H1 (cell line): ENCODE data around the gene RASGEF1B. TPM values are rescaled to one million over a fixed set of nuclear protein-coding genes. Genes with fewer than 3 reads are reported as not detected.

Experiments used
- CTCF ChIA-PET: fragments of 300-600 bp; sonication (Branson Sonifier 250); formaldehyde crosslinking; loops from one replicate; lab custom pipeline; 2021; ENCODE audit not compliant: partially characterized antibody; lab: Charles Lee
- POLR2A ChIA-PET: fragments of 300-600 bp; sonication (Branson Sonifier 250); formaldehyde crosslinking; loops from one replicate; lab custom pipeline; 2021; ENCODE audit warnings: inconsistent platforms; ENCODE audit not compliant: partially characterized antibody; lab: Charles Lee
- DNase-seq, 2 experiments: peaks; one replicate each; pipeline versions ENCODE4 v3.0.0 to v3.0.0-alpha.2; 2010 to 2022; ENCODE audit warnings: low spot score in 2 of 2, low read depth in 1 of 2, mixed read lengths in 1 of 2
- FAIRE-seq: peaks from 2 replicates; lab custom pipeline; 2011; peaks lifted over from hg19 to GRCh38; lab: Jason Lieb, UNC
- H2AFZ ChIP-seq: 2 replicates; pipeline ENCODE4 v1.8.1; 2012; ENCODE audit warnings: low read length, inconsistent platforms
- H2AK5ac ChIP-seq: 2 replicates; pipeline ENCODE4 v1.6.1; 2013; ENCODE audit warnings: low read depth, low read length
- H2BK120ac ChIP-seq: replicated peaks from 2 replicates; pipeline ENCODE3; 2013; ENCODE audit warnings: low read depth, low read length, inconsistent platforms
- H2BK12ac ChIP-seq: 2 replicates; pipeline ENCODE4 v1.6.1; 2013; ENCODE audit warnings: low read depth, low read length
- H2BK15ac ChIP-seq: 2 replicates; pipeline ENCODE4 v1.6.1; 2013; ENCODE audit warnings: low read length
- H2BK20ac ChIP-seq: 2 replicates; pipeline ENCODE4 v1.6.1; 2013; ENCODE audit warnings: low read length
- H2BK5ac ChIP-seq: 2 replicates; pipeline ENCODE4 v1.6.1; 2013; ENCODE audit warnings: low read depth, low read length
- H3K14ac ChIP-seq: 2 replicates; pipeline ENCODE4 v1.6.1; 2013; ENCODE audit warnings: inconsistent platforms; ENCODE audit not compliant: insufficient read length
- H3K18ac ChIP-seq: 2 replicates; pipeline ENCODE4 v1.6.1; 2013; ENCODE audit warnings: low read length; ENCODE audit errors: extremely low read depth
- H3K23ac ChIP-seq: 2 replicates; pipeline ENCODE4 v1.6.1; 2013; ENCODE audit warnings: inconsistent platforms; ENCODE audit not compliant: insufficient read length
- H3K23me2 ChIP-seq: 2 replicates; pipeline ENCODE4 v1.6.1; 2013; ENCODE audit warnings: low read depth, low read length
- H3K27ac ChIP-seq: 2 replicates; pipeline ENCODE4 v1.6.1; 2011; ENCODE audit warnings: low read depth, low read length, inconsistent platforms
- H3K27me3 ChIP-seq, 4 experiments: replicated peaks in 1 of 4; 1 replicate in 1 of 4; 2 replicates in 3 of 4; pipeline versions ENCODE4 v1.6.1 to v1.8.1; 2011 to 2013; ENCODE audit warnings: low read length in 3 of 4, mild to moderate bottlenecking in 3 of 4, inconsistent platforms in 2 of 4, mixed read lengths in 2 of 4, moderate library complexity in 1 of 4; ENCODE audit not compliant: control insufficient read depth in 3 of 4, insufficient read depth in 3 of 4; ENCODE audit errors: extremely low read depth in 1 of 4
- H3K36me3 ChIP-seq, 4 experiments: 2 replicates each; pipeline versions ENCODE4 v1.6.1 to v1.8.1; 2011 to 2013; ENCODE audit warnings: mild to moderate bottlenecking in 4 of 4, low read length in 3 of 4, moderate library complexity in 2 of 4, control low read depth in 1 of 4, inconsistent platforms in 1 of 4; ENCODE audit not compliant: insufficient read depth in 4 of 4, control insufficient read depth in 2 of 4
- H3K4ac ChIP-seq: replicated peaks from 2 replicates; pipeline ENCODE3; 2013; ENCODE audit warnings: low read length, low read depth, mixed read lengths, inconsistent platforms; ENCODE audit not compliant: insufficient read length
- H3K4me1 ChIP-seq, 4 experiments: replicated peaks in 1 of 4; 1 replicate in 1 of 4; 2 replicates in 3 of 4; pipeline versions ENCODE4 v1.6.1 to v1.8.1; 2011 to 2013; ENCODE audit warnings: low read length in 3 of 4, inconsistent platforms in 2 of 4, mixed read lengths in 1 of 4; ENCODE audit not compliant: insufficient read depth in 4 of 4, control insufficient read depth in 3 of 4
- H3K4me2 ChIP-seq, 2 experiments: 2 replicates each; pipeline versions ENCODE4 v1.6.1 to v1.8.1; 2011 to 2013; ENCODE audit warnings: low read depth in 2 of 2, low read length in 2 of 2, control low read depth in 1 of 2, inconsistent platforms in 1 of 2, mild to moderate bottlenecking in 1 of 2; ENCODE audit not compliant: insufficient read depth in 1 of 2
- H3K4me3 ChIP-seq, 4 experiments: fragments of 200-600, 300-600 bp in 1 of 4; sonication (generic), shearing (Covaris generic), sonication (Bioruptor Twin) in 1 of 4; 2 replicates each; pipeline versions ENCODE4 v1.5.1 to v1.8.1; 2011 to 2016; ENCODE audit warnings: low read length in 4 of 4, low read depth in 3 of 4, control low read depth in 2 of 4, inconsistent platforms in 2 of 4, mild to moderate bottlenecking in 2 of 4, mixed read lengths in 1 of 4, moderate library complexity in 1 of 4; ENCODE audit not compliant: insufficient read depth in 2 of 4; ENCODE audit errors: extremely low read depth in 1 of 4
- H3K56ac ChIP-seq: replicated peaks from 2 replicates; pipeline ENCODE3; 2013; ENCODE audit warnings: low read depth, mild to moderate bottlenecking, mixed read lengths, low read length, inconsistent platforms; ENCODE audit not compliant: insufficient read length
- H3K79me1 ChIP-seq: 2 replicates; pipeline ENCODE4 v1.6.1; 2013; ENCODE audit warnings: low read depth, low read length, control low read depth
- H3K79me2 ChIP-seq, 2 experiments: 2 replicates each; pipeline versions ENCODE4 v1.6.1 to v1.8.1; 2012 to 2013; ENCODE audit warnings: low read length in 2 of 2, mild to moderate bottlenecking in 2 of 2, inconsistent platforms in 1 of 2; ENCODE audit not compliant: insufficient read depth in 2 of 2, control insufficient read depth in 1 of 2
- H3K9ac ChIP-seq, 4 experiments: replicated peaks in 1 of 4; 1 replicate in 1 of 4; 2 replicates in 3 of 4; pipeline versions ENCODE4 v1.6.1 to v1.8.1; 2011 to 2013; ENCODE audit warnings: low read depth in 3 of 4, low read length in 3 of 4, control low read depth in 2 of 4, mild to moderate bottlenecking in 2 of 4, moderate library complexity in 2 of 4, inconsistent platforms in 1 of 4; ENCODE audit errors: extremely low read depth in 1 of 4
- H3K9me3 ChIP-seq, 2 experiments: 2 replicates each; pipeline versions ENCODE4 v1.6.1 to v1.8.1; 2012 to 2013; ENCODE audit warnings: mild to moderate bottlenecking in 2 of 2, moderate library complexity in 2 of 2, control low read depth in 1 of 2, inconsistent platforms in 1 of 2, low read depth in 1 of 2, low read length in 1 of 2, mixed read lengths in 1 of 2; ENCODE audit not compliant: insufficient read depth in 2 of 2
- H4K20me1 ChIP-seq, 2 experiments: replicated peaks in 1 of 2; 2 replicates each; pipeline versions ENCODE3 to v1.8.1; 2011 to 2013; ENCODE audit warnings: inconsistent platforms in 2 of 2, low read length in 2 of 2, mild to moderate bottlenecking in 1 of 2; ENCODE audit not compliant: insufficient read depth in 2 of 2, control insufficient read depth in 1 of 2
- H4K5ac ChIP-seq: 2 replicates; pipeline ENCODE4 v1.6.1; 2013; ENCODE audit warnings: low read length, low read depth, mixed read lengths, inconsistent platforms; ENCODE audit not compliant: insufficient read length
- H4K8ac ChIP-seq: 2 replicates; pipeline ENCODE4 v1.8.0; 2013; ENCODE audit warnings: mild to moderate bottlenecking, moderate library complexity, low read length, inconsistent platforms; ENCODE audit not compliant: insufficient read depth; ENCODE audit errors: extremely low read depth
- H4K91ac ChIP-seq: replicated peaks from 2 replicates; pipeline ENCODE3; 2013; ENCODE audit warnings: low read length, mixed read lengths, inconsistent platforms; ENCODE audit not compliant: insufficient read length
- BRCA1 ChIP-seq: IDR thresholded peaks from 2 replicates; pipeline ENCODE4 v1.6.1; 2012; ENCODE audit warnings: low read depth, low read length, improper control_type of control experiment
- CHD1 ChIP-seq: IDR thresholded peaks from 2 replicates; pipeline ENCODE4 v1.6.1; 2012; ENCODE audit warnings: low read depth, low read length, improper control_type of control experiment
- CTBP2 ChIP-seq: IDR thresholded peaks from 2 replicates; pipeline ENCODE4 v1.7.0; 2011; ENCODE audit warnings: borderline replicate concordance, mild to moderate bottlenecking, moderate library complexity, mixed read lengths, low read length; ENCODE audit not compliant: insufficient read depth, insufficient read length
- GTF2F1 ChIP-seq: IDR thresholded peaks from 2 replicates; pipeline ENCODE4 v1.6.1; 2012; ENCODE audit warnings: low read depth, low read length, improper control_type of control experiment, borderline replicate concordance
- RFX5 ChIP-seq: IDR thresholded peaks from 2 replicates; pipeline ENCODE4 v1.6.1; 2011; ENCODE audit warnings: low read depth, low read length, improper control_type of control experiment, borderline replicate concordance
- SAP30 ChIP-seq: fragments of 300-600 bp; sonication (generic); IDR thresholded peaks from 2 replicates; pipeline ENCODE4 v1.7.1; 2012; ENCODE audit warnings: low read length, moderate library complexity, mild to moderate bottlenecking, inconsistent platforms; ENCODE audit not compliant: insufficient read depth, insufficient replicate concordance
- SIN3A ChIP-seq, 2 experiments: IDR thresholded peaks in 1 of 2; conservative IDR thresholded peaks in 1 of 2; 2 replicates each; pipeline ENCODE4 v1.6.1; 2011 to 2012; ENCODE audit warnings: low read length in 2 of 2, improper control_type of control experiment in 1 of 2, low read depth in 1 of 2, mild to moderate bottlenecking in 1 of 2
- SP1 ChIP-seq: IDR thresholded peaks from 2 replicates; pipeline ENCODE4 v1.6.1; 2011; ENCODE audit warnings: low read depth, low read length
- TAF1 ChIP-seq: IDR thresholded peaks from 2 replicates; pipeline ENCODE4 v1.6.1; 2011; ENCODE audit warnings: mild to moderate bottlenecking, low read depth, low read length
- TAF7 ChIP-seq: optimal IDR thresholded peaks from 2 replicates; pipeline ENCODE3; 2011; ENCODE audit warnings: low read depth, mild to moderate bottlenecking, inconsistent platforms, low read length, moderate library complexity, borderline replicate concordance
- TCF12 ChIP-seq: IDR thresholded peaks from 2 replicates; pipeline ENCODE4 v1.6.1; 2011; ENCODE audit warnings: low read depth, mild to moderate bottlenecking, low read length
- WGBS, 2 experiments: shearing (Covaris generic) in 1 of 2; methylation state at CpG; one replicate each; pipeline versions ENCODE4 v1.1.6 to v1.1.7; 2013 to 2015; ENCODE audit warnings: low lambda C conversion rate in 2 of 2, mixed read lengths in 2 of 2, inconsistent platforms in 1 of 2, low coverage in 1 of 2, missing lambda C conversion rate in 1 of 2; ENCODE audit not compliant: insufficient replicate concordance in 2 of 2, insufficient coverage in 1 of 2, insufficient read length in 1 of 2; ENCODE audit errors: extremely low coverage in 1 of 2, missing lambda C conversion rate in 1 of 2; 5-methylcytosine and 5-hydroxymethylcytosine counted together
- polyA plus RNA-seq, 7 experiments: library from polyadenylated mRNA; depleted of rRNA in 3 of 7; stranded (reverse) in 5 of 7; unstranded in 2 of 7; fragments of >200 nt in 5 of 7; fragments of 200-250 nt in 2 of 7; gene quantifications; 1 replicate in 5 of 7; 2 replicates in 1 of 7; 4 replicates in 1 of 7; pipeline versions ENCODE4 v1.2.1 to v1.2.3, GENCODE V29; 2011 to 2013; ENCODE audit warnings: missing spikeins in 2 of 7, mixed read lengths in 2 of 7
- total RNA-seq: library from RNA; stranded (reverse); fragmentation: NEBNext Ultra II Directional; extraction: Animal tissue kit (Norgen Biotek cat#: 25700); gene quantifications from 2 replicates; pipeline ENCODE4 v1.2.1, GENCODE V29; 2021
- TF ChIP-seq, protein P1 (sequence below): IDR thresholded peaks from 2 replicates; pipeline ENCODE4 v1.6.1; 2011; ENCODE audit warnings: low read length, improper control_type of control experiment

Gene RASGEF1B
- total and polyA plus RNA-seq, 2 of the 8 experiments (the other 6 are each of a cell fraction or from before 2014, with no cell fraction given) = 1.6 to 4.7 TPM

DNA sequence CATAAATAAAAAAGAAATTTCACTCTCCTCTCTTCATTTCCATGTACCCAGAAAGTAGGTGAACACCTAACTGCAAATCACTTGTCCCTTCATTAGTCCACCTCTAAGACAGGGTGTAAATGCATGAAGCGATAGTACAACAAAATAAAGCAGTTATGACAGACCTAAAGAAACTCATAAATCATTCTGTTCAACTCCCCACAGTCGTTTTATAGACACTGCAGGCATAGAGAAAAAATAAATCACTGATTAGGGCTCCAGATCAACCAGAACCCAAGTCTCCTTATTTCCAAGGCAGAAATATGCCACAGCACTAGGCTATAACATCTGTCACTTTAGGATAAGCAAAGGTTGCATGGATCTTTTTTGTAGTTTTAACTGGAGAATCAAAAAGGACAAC lies 3.0 kb downstream of the RASGEF1B start:
- Histone ChIP-seq H3K9ac (no peak overlapping the region), H3K9me3 (no peaks in the 10 kb centered on the region), H3K4ac (no peak overlapping the region), H2BK20ac (no peak overlapping the region), H4K5ac (no peak overlapping the region), H2BK5ac (no peak overlapping the region), H3K14ac (no peak overlapping the region), H3K18ac (no peak overlapping the region), H2AK5ac (no peak overlapping the region), H3K4me1 (peaks cover 0 to 3% (median 1%) of the 10 kb centered on the region in 4 experiments; a peak in 4 of 7 replicates), H3K79me1 (no peaks in the 10 kb centered on the region), H3K23ac (no peak overlapping the region), H4K20me1 (peaks cover 0 to 4% of the 10 kb centered on the region in 2 experiments), H2BK120ac (no peak overlapping the region), H4K8ac (no peak overlapping the region), H3K27me3 (peaks cover 2 to 10% (median 7%) of the 10 kb centered on the region in 4 experiments; a peak in 6 of 7 replicates), H3K36me3 (no peaks in the 10 kb centered on the region), H3K56ac (no peak overlapping the region), H3K23me2 (peaks cover 12% of the 10 kb centered on the region), H3K27ac (no peak overlapping the region), H2BK15ac (no peak overlapping the region), H3K4me3 (no peak overlapping the region), H4K91ac (no peak overlapping the region), H3K4me2 (no peak overlapping the region), H2AFZ (no peak overlapping the region), H2BK12ac (no peak overlapping the region), H3K79me2 (no peaks in the 10 kb centered on the region; a peak in 1 of 4 replicates)
- DNase-seq = no peak
- no peak for FAIRE-seq
- CTCF ChIA-PET = interaction anchor here (1.0 to 5.4 kb wide), 8 partner anchors 41 to 376 kb away, joined by 3 to 47 read pairs (median 8); no protein-coding TSS in a partner anchor
- TF ChIP-seq TAF1 (no peak), TCF12 (no peak), SP1 (no peak), CTBP2 (no peak), BRCA1 (no peak), TAF7 (no peak), CHD1 (no peak), RFX5 (no peak), SIN3A (conservative IDR thresholded peaks at IDR 0.05 in 1 of 2, IDR thresholded peaks at IDR 0.05 in 1 of 2; ENCODE audit: low read depth in 1 of 2, low read length in 2 of 2) (no peak), GTF2F1 (no peak), SAP30 (no peak)
- TF ChIP-seq, protein P1, sequence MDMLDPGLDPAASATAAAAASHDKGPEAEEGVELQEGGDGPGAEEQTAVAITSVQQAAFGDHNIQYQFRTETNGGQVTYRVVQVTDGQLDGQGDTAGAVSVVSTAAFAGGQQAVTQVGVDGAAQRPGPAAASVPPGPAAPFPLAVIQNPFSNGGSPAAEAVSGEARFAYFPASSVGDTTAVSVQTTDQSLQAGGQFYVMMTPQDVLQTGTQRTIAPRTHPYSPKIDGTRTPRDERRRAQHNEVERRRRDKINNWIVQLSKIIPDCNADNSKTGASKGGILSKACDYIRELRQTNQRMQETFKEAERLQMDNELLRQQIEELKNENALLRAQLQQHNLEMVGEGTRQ = no peak
- WGBS, 2 experiments = 92% methylated on average over 2 of the region's 2 CpGs; no CpG with 5 or more reads in 1 of the 2 experiments
- POLR2A ChIA-PET = interaction anchor here (0.6 kb wide), 1 partner anchor 55 kb away, joined by 3 read pairs; no protein-coding TSS in a partner anchor
